Right lobe of liver (tissue), 6 donors: Measurements from ENCODE around the gene DEDD2. TPM values are rescaled to one million over a fixed set of nuclear protein-coding genes. Genes with fewer than 3 reads are reported as not detected.

Experiments
- ATAC-seq, 4 donors: fragments of 200-7000 bp; cut with Tn5 transposase; one replicate each; pipeline ENCODE4 v1.9.1; 2020; ENCODE audit warnings: mild to moderate bottlenecking in 4 of 4, moderate library complexity in 4 of 4
- DNase-seq, 3 donors: peaks; one replicate each; pipeline ENCODE4 v3.0.0-alpha.2; 2020
- H3K27ac ChIP-seq, 3 donors: fragments of 200-600 bp; one replicate each; pipeline ENCODE4 v1.8.0; 2022
- H3K27me3 ChIP-seq, 2 donors: fragments of 200-600 bp; one replicate each; pipeline ENCODE4 v1.8.0; 2022
- H3K36me3 ChIP-seq, 4 donors: fragments of 200-600 bp; sonication (generic) in 1 of 4; one replicate each; pipeline versions ENCODE4 v1.5.1 to v1.8.0; 2017 to 2022; ENCODE audit warnings: control low read depth in 1 of 4
- H3K4me1 ChIP-seq, 4 donors: fragments of 200-600 bp; sonication (generic) in 1 of 4; one replicate each; pipeline versions ENCODE4 v1.5.1 to v1.8.0; 2017 to 2022; ENCODE audit warnings: control low read depth in 1 of 4
- H3K4me3 ChIP-seq, 3 donors: fragments of 200-600 bp; one replicate each; pipeline ENCODE4 v1.8.0; 2022
- H3K9me3 ChIP-seq, 4 donors: fragments of 200-600 bp; sonication (generic) in 1 of 4; one replicate each; pipeline versions ENCODE4 v1.5.1 to v1.8.0; 2017 to 2022; ENCODE audit warnings: control low read depth in 1 of 4
- CTCF ChIP-seq, 4 donors: fragments of 200-600 bp in 3 of 4; fragments of 450-650 bp in 1 of 4; IDR thresholded peaks; one replicate each; pipeline versions ENCODE4 v1.5.1 to v1.8.0; 2016 to 2022; ENCODE audit warnings: antibody characterized with exemption in 4 of 4, mild to moderate bottlenecking in 2 of 4
- POLR2A ChIP-seq: fragments of 450-650 bp; IDR thresholded peaks from one replicate; pipeline ENCODE4 v1.6.1; 2017; ENCODE audit warnings: antibody characterized with exemption, mild to moderate bottlenecking
- WGBS: methylation state at CpG from one replicate; pipeline ENCODE4 v1.1.6; 2018; ENCODE audit warnings: low coverage, low lambda C conversion rate; ENCODE audit not compliant: insufficient coverage; ENCODE audit errors: missing lambda C conversion rate; 5-methylcytosine and 5-hydroxymethylcytosine counted together
- intact Hi-C, 2 donors: fragments of 100-400 bp; cut with DNase I; formaldehyde crosslinking; loops; one replicate each; pipeline versions ENCODE4 v1.11.2 to v1.14.1; 2022
- total RNA-seq, 6 experiments: library from RNA; depleted of rRNA in 2 of 6; stranded (reverse); fragments of >200 nt in 2 of 6; fragmentation: NEBNext Ultra II Directional in 3 of 6; extraction: Animal tissue kit (Norgen Biotek cat#: 25700) in 3 of 6; gene quantifications; one replicate each; pipeline versions ENCODE4 v1.1.0 to v1.2.4, GENCODE V29; 2016 to 2023
- donor health status: DM: no; HTN: yes; CAD: no.
- donor health status: DM: no; HTN: no; CAD: no.
- donor health status: DM: no; HTN: no; CAD: no.
- donor health status: DM: no; HTN: yes; CAD: no.
- donor health status: DM: no; HTN: yes; CAD: no.

DEDD2 gene
- total RNA-seq, 6 experiments from 2014 or later, result 8.1 to 18.0 (median 15.0) TPM

GRCh38 chr19:42173695-42174094, 43.8 kb downstream of the DEDD2 start:
- intact Hi-C loops, result no loop called here
- TF ChIP-seq CTCF (IDR thresholded peaks at IDR 0.05) (no peak), POLR2A (no peak)
- WGBS, result no CpG with 5 or more reads among the region's 5 CpGs
- H3K27ac ChIP-seq, result no peak overlapping the region
- H3K4me1 ChIP-seq, result no peaks in the 10 kb centered on the region
- ATAC-seq (no peak), DNase-seq (no peak)
- H3K27me3 ChIP-seq, result peaks cover 0 to 12% of the 10 kb centered on the region in 2 donors
- H3K9me3 ChIP-seq, result no peaks in the 10 kb centered on the region
- no peaks in the 10 kb centered on the region for H3K36me3 ChIP-seq
- H3K4me3 ChIP-seq, result no peak overlapping the region

GRCh38 chr19:42172261-42172660, 45.2 kb downstream of the DEDD2 start:
- intact Hi-C loops, result no loop called here
- 80% methylated on average over 7 of the region's 7 CpGs for WGBS
- ATAC-seq (peak in 1 of 4 donors; percentile 27), DNase-seq (no peak)
- H3K36me3 ChIP-seq, result no peaks in the 10 kb centered on the region
- H3K4me3 ChIP-seq, result no peak overlapping the region
- H3K27ac ChIP-seq, result no peak overlapping the region
- H3K9me3 ChIP-seq, result no peaks in the 10 kb centered on the region
- no peaks in the 10 kb centered on the region for H3K4me1 ChIP-seq
- TF ChIP-seq CTCF (IDR thresholded peaks at IDR 0.05) (no peak), POLR2A (no peak)
- peaks cover 0 to 3% of the 10 kb centered on the region in 2 donors for H3K27me3 ChIP-seq

GRCh38 chr19:42170715-42171114, 46.8 kb downstream of the DEDD2 start:
- Histone ChIP-seq H3K27ac (no peak overlapping the region), H3K36me3 (no peaks in the 10 kb centered on the region), H3K4me1 (no peaks in the 10 kb centered on the region), H3K27me3 (no peaks in the 10 kb centered on the region), H3K9me3 (no peaks in the 10 kb centered on the region), H3K4me3 (no peak overlapping the region)
- no peak for TF ChIP-seq POLR2A
- TF ChIP-seq CTCF (IDR thresholded peaks at IDR 0.05), result no peak
- intact Hi-C loops, result no loop called here
- DNase-seq (no peak), ATAC-seq (no peak)
- WGBS, result 33% methylated on average over 1 of the region's 16 CpGs

GRCh38 chr19:42169486-42170413, 47.7 kb downstream of the DEDD2 start:
- 71% methylated on average over 17 of the region's 19 CpGs for WGBS
- H3K27me3 ChIP-seq, result no peaks in the 10 kb centered on the region
- no peak for DNase-seq

More at GRCh38 chr19:42169486-42170413, 47.7 kb downstream of the DEDD2 start:
- no peak overlapping the region for H3K4me3 ChIP-seq
- no peaks in the 10 kb centered on the region for H3K4me1 ChIP-seq
- no peaks in the 10 kb centered on the region for H3K36me3 ChIP-seq
- H3K9me3 ChIP-seq, result no peaks in the 10 kb centered on the region
- ATAC-seq, result no peak
- TF ChIP-seq POLR2A (no peak), CTCF (IDR thresholded peaks at IDR 0.05) (no peak)
- H3K27ac ChIP-seq, result no peak overlapping the region
- intact Hi-C loops, result no loop called here
